ENCODE results near the gene FDX2.

Gene FDX2

DNA sequence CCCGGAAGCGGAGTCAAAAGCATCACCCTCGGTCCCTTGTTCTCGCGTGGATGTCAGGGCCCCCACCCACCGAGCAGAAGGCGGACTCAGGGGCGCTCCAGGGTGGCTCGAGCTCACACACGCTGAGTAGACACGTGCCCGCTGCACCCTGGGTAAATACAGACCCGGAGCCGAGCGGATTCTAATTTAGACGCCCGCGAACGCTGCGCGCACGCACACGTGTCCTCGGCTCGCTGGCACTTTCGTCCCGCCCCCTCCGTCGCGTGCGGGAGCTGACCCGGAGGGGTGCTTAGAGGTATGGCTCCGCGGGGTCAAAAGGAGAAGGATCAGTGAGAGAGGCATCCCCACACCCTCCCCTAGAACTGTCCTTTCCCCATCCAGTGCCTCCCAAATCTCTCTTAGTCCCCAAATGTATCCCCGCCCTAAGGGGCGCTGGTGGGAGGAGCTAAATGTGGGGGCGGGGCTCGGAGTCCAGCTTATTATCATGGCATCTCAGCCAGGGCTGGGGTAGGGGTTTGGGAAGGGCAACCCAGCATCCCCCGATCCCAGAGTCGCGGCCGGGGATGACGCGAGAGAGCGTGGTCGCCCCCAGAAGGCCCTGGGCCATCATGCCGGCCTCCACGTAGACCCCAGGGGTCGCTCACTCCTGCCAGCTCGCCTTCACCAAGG is 26.5 kb downstream of the FDX2 start:
- peak overlapping the region; percentile 59 for H3K4me3 ChIP-seq (ENCODE audit: control insufficient read depth, low read depth, low read length)
- DNase-seq (ENCODE audit: low read depth) = no peak
- TF ChIP-seq, protein P1, sequence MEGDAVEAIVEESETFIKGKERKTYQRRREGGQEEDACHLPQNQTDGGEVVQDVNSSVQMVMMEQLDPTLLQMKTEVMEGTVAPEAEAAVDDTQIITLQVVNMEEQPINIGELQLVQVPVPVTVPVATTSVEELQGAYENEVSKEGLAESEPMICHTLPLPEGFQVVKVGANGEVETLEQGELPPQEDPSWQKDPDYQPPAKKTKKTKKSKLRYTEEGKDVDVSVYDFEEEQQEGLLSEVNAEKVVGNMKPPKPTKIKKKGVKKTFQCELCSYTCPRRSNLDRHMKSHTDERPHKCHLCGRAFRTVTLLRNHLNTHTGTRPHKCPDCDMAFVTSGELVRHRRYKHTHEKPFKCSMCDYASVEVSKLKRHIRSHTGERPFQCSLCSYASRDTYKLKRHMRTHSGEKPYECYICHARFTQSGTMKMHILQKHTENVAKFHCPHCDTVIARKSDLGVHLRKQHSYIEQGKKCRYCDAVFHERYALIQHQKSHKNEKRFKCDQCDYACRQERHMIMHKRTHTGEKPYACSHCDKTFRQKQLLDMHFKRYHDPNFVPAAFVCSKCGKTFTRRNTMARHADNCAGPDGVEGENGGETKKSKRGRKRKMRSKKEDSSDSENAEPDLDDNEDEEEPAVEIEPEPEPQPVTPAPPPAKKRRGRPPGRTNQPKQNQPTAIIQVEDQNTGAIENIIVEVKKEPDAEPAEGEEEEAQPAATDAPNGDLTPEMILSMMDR (IDR thresholded peaks at IDR 0.05; ENCODE audit: control insufficient read depth, insufficient read depth, low read depth, low read length, missing control alignments) = no peak

DNA sequence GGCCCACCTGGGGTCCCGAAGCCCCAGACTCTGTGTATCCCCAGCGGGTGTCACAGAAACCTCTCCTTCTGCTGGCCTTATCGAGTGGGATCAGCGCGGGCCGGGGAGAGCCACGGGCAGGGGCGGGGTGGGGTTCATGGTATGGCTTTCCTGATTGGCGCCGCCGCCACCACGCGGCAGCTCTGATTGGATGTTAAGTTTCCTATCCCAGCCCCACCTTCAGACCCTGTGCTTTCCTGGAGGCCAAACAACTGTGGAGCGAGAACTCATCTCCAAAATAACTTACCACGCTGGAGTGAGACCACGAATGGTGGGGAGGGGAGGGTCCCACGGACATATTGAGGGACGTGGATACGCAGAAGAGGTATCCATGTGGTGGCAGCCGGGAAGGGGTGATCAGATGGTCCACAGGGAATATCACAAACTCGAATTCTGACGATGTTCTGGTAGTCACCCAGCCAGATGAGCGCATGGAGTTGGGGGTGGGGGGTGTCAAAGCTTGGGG is 27.1 kb downstream of the FDX2 start:
- H3K4me3 ChIP-seq (ENCODE audit: control insufficient read depth, low read depth, low read length) = peak overlapping the region; percentile 59
- DNase-seq (ENCODE audit: low read depth) = no peak
- TF ChIP-seq, protein P1 (IDR thresholded peaks at IDR 0.05; ENCODE audit: control insufficient read depth, insufficient read depth, low read depth, low read length, missing control alignments) = no peak

DNA sequence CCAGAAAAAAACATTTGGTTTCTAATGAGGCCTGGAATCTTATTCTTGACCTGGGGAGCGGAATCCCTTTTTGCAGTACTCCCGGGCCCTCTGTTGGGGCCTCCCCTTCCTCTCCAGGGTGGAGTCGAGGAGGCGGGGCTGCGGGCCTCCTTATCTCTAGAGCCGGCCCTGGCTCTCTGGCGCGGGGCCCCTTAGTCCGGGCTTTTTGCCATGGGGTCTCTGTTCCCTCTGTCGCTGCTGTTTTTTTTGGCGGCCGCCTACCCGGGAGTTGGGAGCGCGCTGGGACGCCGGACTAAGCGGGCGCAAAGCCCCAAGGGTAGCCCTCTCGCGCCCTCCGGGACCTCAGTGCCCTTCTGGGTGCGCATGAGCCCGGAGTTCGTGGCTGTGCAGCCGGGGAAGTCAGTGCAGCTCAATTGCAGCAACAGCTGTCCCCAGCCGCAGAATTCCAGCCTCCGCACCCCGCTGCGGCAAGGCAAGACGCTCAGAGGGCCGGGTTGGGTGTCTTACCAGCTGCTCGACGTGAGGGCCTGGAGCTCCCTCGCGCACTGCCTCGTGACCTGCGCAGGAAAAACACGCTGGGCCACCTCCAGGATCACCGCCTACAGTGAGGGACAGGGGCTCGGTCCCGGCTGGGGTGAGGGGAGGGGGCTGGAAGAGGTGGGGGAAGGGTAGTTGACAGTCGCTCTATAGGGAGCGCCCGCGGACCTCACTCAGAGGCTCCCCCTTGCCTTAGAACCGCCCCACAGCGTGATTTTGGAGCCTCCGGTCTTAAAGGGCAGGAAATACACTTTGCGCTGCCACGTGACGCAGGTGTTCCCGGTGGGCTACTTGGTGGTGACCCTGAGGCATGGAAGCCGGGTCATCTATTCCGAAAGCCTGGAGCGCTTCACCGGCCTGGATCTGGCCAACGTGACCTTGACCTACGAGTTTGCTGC is 28.7 kb downstream of the FDX2 start, which contains the start of gene ICAM4:
Gene ICAM4, plus strand, starts transcription at position 153 of the 935 bp plus-strand sequence. Its CDS starts 58 bp downstream, at position 211.
- no peak within 1 kb of the TSS for H3K4me3 ChIP-seq (ENCODE audit: control insufficient read depth, low read depth, low read length)
- DNase-seq (ENCODE audit: low read depth) = no peak
- TF ChIP-seq, protein P1 (IDR thresholded peaks at IDR 0.05; ENCODE audit: control insufficient read depth, insufficient read depth, low read depth, low read length, missing control alignments) = no peak

DNA sequence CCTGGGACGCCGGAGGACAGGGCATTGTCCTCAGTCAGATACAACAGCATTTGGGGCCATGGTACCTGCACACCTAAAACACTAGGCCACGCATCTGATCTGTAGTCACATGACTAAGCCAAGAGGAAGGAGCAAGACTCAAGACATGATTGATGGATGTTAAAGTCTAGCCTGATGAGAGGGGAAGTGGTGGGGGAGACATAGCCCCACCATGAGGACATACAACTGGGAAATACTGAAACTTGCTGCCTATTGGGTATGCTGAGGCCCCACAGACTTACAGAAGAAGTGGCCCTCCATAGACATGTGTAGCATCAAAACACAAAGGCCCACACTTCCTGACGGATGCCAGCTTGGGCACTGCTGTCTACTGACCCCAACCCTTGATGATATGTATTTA is 30.4 kb downstream of the FDX2 start:
- TF ChIP-seq, protein P1 (IDR thresholded peaks at IDR 0.05; ENCODE audit: control insufficient read depth, insufficient read depth, low read depth, low read length, missing control alignments) = no peak
- H3K4me3 ChIP-seq (ENCODE audit: control insufficient read depth, low read depth, low read length) = no peak overlapping the region
- no peak for DNase-seq (ENCODE audit: low read depth)

DNA sequence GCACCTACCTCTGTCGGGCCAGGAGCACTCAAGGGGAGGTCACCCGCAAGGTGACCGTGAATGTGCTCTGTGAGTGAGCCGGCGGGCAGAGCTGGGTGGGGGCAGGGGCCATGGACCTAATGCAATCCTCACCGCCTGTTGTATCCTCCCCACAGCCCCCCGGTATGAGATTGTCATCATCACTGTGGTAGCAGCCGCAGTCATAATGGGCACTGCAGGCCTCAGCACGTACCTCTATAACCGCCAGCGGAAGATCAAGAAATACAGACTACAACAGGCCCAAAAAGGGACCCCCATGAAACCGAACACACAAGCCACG is 30.9 kb downstream of the FDX2 start:
- H3K4me3 ChIP-seq (ENCODE audit: control insufficient read depth, low read depth, low read length) = no peak overlapping the region
- TF ChIP-seq, protein P1 (IDR thresholded peaks at IDR 0.05; ENCODE audit: control insufficient read depth, insufficient read depth, low read depth, low read length, missing control alignments) = no peak
- no peak for DNase-seq (ENCODE audit: low read depth)

DNA sequence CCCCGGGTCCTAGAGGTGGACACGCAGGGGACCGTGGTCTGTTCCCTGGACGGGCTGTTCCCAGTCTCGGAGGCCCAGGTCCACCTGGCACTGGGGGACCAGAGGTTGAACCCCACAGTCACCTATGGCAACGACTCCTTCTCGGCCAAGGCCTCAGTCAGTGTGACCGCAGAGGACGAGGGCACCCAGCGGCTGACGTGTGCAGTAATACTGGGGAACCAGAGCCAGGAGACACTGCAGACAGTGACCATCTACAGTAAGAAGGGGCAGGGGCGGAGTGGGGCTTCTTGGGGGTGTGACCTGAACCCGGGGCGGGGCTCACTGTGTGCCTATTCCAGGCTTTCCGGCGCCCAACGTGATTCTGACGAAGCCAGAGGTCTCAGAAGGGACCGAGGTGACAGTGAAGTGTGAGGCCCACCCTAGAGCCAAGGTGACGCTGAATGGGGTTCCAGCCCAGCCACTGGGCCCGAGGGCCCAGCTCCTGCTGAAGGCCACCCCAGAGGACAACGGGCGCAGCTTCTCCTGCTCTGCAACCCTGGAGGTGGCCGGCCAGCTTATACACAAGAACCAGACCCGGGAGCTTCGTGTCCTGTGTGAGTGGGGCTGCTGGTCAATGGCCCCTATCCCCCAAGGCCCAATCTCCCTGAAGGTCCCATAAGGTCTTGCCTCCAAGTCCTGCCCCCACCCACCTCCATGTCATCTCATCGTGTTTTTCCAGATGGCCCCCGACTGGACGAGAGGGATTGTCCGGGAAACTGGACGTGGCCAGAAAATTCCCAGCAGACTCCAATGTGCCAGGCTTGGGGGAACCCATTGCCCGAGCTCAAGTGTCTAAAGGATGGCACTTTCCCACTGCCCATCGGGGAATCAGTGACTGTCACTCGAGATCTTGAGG is 31.5 kb downstream of the FDX2 start:
- no peak overlapping the region for H3K4me3 ChIP-seq (ENCODE audit: control insufficient read depth, low read depth, low read length)
- DNase-seq (ENCODE audit: low read depth) = no peak
- TF ChIP-seq, protein P1 (IDR thresholded peaks at IDR 0.05; ENCODE audit: control insufficient read depth, insufficient read depth, low read depth, low read length, missing control alignments) = no peak

Measured in AG09309 (cell line).